Prostate gland (tissue), 2 donors: Measurements from ENCODE around the gene MED17.

Source experiments
- CTCF ChIP-seq, 4 experiments: fragments of 200-600 bp in 2 of 4; fragments of 450-650 bp in 2 of 4; sonication (generic) in 2 of 4; IDR thresholded peaks; 1 replicate in 3 of 4; 2 replicates in 1 of 4; pipeline ENCODE4 v1.5.1; 2016 to 2019; ENCODE audit warnings: antibody characterized with exemption in 4 of 4, mild to moderate bottlenecking in 2 of 4, moderate library complexity in 2 of 4
- POLR2A ChIP-seq: fragments of 450-650 bp; IDR thresholded peaks from one replicate; pipeline ENCODE4 v1.6.1; 2016; ENCODE audit warnings: antibody characterized with exemption, mild to moderate bottlenecking
- POLR2AphosphoS5 ChIP-seq: sonication (generic); formaldehyde crosslinking; IDR thresholded peaks from one replicate; pipeline ENCODE4 v1.6.1; 2017; ENCODE audit warnings: antibody characterized with exemption

- TF ChIP-seq CTCF (IDR thresholded peaks at IDR 0.05) (peak in 3 of 4 experiments; percentile 45 to 65 (median 56)), POLR2AphosphoS5 (peak; percentile 98), POLR2A (peak; percentile 88)
These were observed at the start of gene MED17 for GRCh38 chr11:93784145-93784934.
